Nephron progenitor cell (in vitro differentiated cells): ENCODE data around the gene ISG15.
"Not testable (repeated sequence)": the region's sequence is repeated elsewhere in the genome, so short reads cannot be mapped to it uniquely, and the experiment has no call there.

Experiments used
- DNase-seq: peaks from one replicate; pipeline ENCODE4 v3.0.0; 2021
- H3K27ac Mint-ChIP-seq: 2 replicates; pipeline ENCODE4 v1.8.0; 2021; ENCODE audit warnings: mild to moderate bottlenecking, moderate library complexity, mixed read lengths
- H3K27me3 Mint-ChIP-seq: 2 replicates; pipeline ENCODE4 v1.8.0; 2021; ENCODE audit warnings: mild to moderate bottlenecking, low read depth, mixed read lengths; ENCODE audit not compliant: poor library complexity
- H3K36me3 Mint-ChIP-seq: 2 replicates; pipeline ENCODE4 v1.8.0; 2021; ENCODE audit warnings: low read depth, mixed read lengths
- H3K4me1 Mint-ChIP-seq: 2 replicates; pipeline ENCODE4 v1.8.0; 2021; ENCODE audit warnings: mixed read lengths
- H3K4me3 Mint-ChIP-seq: 2 replicates; pipeline ENCODE4 v1.8.0; 2021; ENCODE audit warnings: mild to moderate bottlenecking, moderate library complexity, mixed read lengths
- H3K9me3 Mint-ChIP-seq: 2 replicates; pipeline ENCODE4 v1.8.0; 2021; ENCODE audit warnings: mild to moderate bottlenecking, moderate library complexity, mixed read lengths
- CTCF ChIP-seq: fragments of 200-600 bp; sonication (generic); IDR thresholded peaks from 2 replicates; pipeline ENCODE4 v1.5.0; 2021; ENCODE audit warnings: antibody characterized with exemption

ISG15 gene

GRCh38 chr1:1026599-1027413 lies 13.5 kb downstream of the ISG15 start:
- Mint-ChIP-seq H3K36me3 (no peaks in the 10 kb centered on the region), H3K27me3 (peaks cover 2% of the 10 kb centered on the region), H3K27ac (no peak overlapping the region), H3K4me1 (peaks cover 30% of the 10 kb centered on the region), H3K9me3 (no peaks in the 10 kb centered on the region), H3K4me3 (no peak overlapping the region)
- no peak for DNase-seq
- no peak for TF ChIP-seq CTCF

- Mint-ChIP-seq H3K36me3 (no peaks in the 10 kb centered on the region), H3K4me3 (no peak overlapping the region), H3K27ac (no peak overlapping the region), H3K9me3 (no peaks in the 10 kb centered on the region), H3K27me3 (peaks cover 8% of the 10 kb centered on the region), H3K4me1 (peaks cover 28% of the 10 kb centered on the region)
- no peak for DNase-seq
- TF ChIP-seq CTCF, result no peak
Observed at GRCh38 chr1:1027791-1028190, 14.5 kb downstream of the ISG15 start.

GRCh38 chr1:1030867-1031658 lies 17.8 kb downstream of the ISG15 start:
- H3K4me1 Mint-ChIP-seq, result peaks cover 17% of the 10 kb centered on the region
- peaks cover 24% of the 10 kb centered on the region for H3K27me3 Mint-ChIP-seq
- H3K9me3 Mint-ChIP-seq, H3K36me3 Mint-ChIP-seq, H3K27ac Mint-ChIP-seq, DNase-seq, H3K4me3 Mint-ChIP-seq: not testable (repeated sequence)

- no peak for DNase-seq
- no peaks in the 10 kb centered on the region for H3K9me3 Mint-ChIP-seq
- no peaks in the 10 kb centered on the region for H3K36me3 Mint-ChIP-seq
- H3K27me3 Mint-ChIP-seq, result peaks cover 31% of the 10 kb centered on the region
- TF ChIP-seq CTCF, result no peak
- peak overlapping the region; percentile 54 for H3K27ac Mint-ChIP-seq
- peak overlapping the region; percentile 57 for H3K4me3 Mint-ChIP-seq
- H3K4me1 Mint-ChIP-seq, result peaks cover 15% of the 10 kb centered on the region
Observed at GRCh38 chr1:1031659-1032235, 18.4 kb downstream of the ISG15 start.

GRCh38 chr1:1032424-1032823 lies 19.1 kb downstream of the ISG15 start:
- Mint-ChIP-seq H3K27me3 (peaks cover 38% of the 10 kb centered on the region), H3K36me3 (no peaks in the 10 kb centered on the region), H3K9me3 (no peaks in the 10 kb centered on the region), H3K27ac (peak overlapping the region; percentile 54), H3K4me3 (peak overlapping the region; percentile 60), H3K4me1 (peaks cover 11% of the 10 kb centered on the region)
- no peak for TF ChIP-seq CTCF
- no peak for DNase-seq

GRCh38 chr1:1033009-1033587 lies 19.8 kb downstream of the ISG15 start:
- Mint-ChIP-seq H3K4me1 (peaks cover 10% of the 10 kb centered on the region), H3K9me3 (no peaks in the 10 kb centered on the region), H3K27ac (no peak overlapping the region), H3K36me3 (no peaks in the 10 kb centered on the region), H3K27me3 (peaks cover 44% of the 10 kb centered on the region), H3K4me3 (peak overlapping the region; percentile 25)
- TF ChIP-seq CTCF, result peak; percentile 82
- peak; percentile 96 for DNase-seq
